Stomach smooth muscle (tissue), 2 donors: ENCODE results near the gene DENND1B.

ENCODE experiments used
- H3K27ac ChIP-seq: one replicate; pipeline ENCODE4 v1.7.0; 2013; ENCODE audit warnings: mild to moderate bottlenecking, low read length, inconsistent platforms
- H3K27me3 ChIP-seq, 2 donors: one replicate each; pipeline ENCODE4 v1.7.0; 2013; ENCODE audit warnings: low read length in 2 of 2; ENCODE audit not compliant: insufficient read depth in 2 of 2, control insufficient read depth in 1 of 2
- H3K36me3 ChIP-seq, 2 donors: one replicate each; pipeline ENCODE4 v1.7.0; 2013; ENCODE audit warnings: low read length in 2 of 2; ENCODE audit not compliant: control insufficient read depth in 2 of 2, insufficient read depth in 2 of 2
- H3K4me1 ChIP-seq: one replicate; pipeline ENCODE4 v1.7.0; 2013; ENCODE audit warnings: low read length; ENCODE audit not compliant: control insufficient read depth, insufficient read depth
- H3K4me3 ChIP-seq, 2 donors: one replicate each; pipeline ENCODE4 v1.7.0; 2013; ENCODE audit warnings: low read length in 2 of 2
- H3K9ac ChIP-seq, 2 donors: one replicate each; pipeline ENCODE4 v1.7.0; 2013; ENCODE audit warnings: low read length in 2 of 2, mild to moderate bottlenecking in 1 of 2
- H3K9me3 ChIP-seq, 2 donors: one replicate each; pipeline ENCODE4 v1.7.0; 2013; ENCODE audit warnings: low read length in 2 of 2; ENCODE audit not compliant: control insufficient read depth in 2 of 2
- donor health status: healthy.
- donor health status: Pancreatic carcinoma.

The DENND1B gene

DNA sequence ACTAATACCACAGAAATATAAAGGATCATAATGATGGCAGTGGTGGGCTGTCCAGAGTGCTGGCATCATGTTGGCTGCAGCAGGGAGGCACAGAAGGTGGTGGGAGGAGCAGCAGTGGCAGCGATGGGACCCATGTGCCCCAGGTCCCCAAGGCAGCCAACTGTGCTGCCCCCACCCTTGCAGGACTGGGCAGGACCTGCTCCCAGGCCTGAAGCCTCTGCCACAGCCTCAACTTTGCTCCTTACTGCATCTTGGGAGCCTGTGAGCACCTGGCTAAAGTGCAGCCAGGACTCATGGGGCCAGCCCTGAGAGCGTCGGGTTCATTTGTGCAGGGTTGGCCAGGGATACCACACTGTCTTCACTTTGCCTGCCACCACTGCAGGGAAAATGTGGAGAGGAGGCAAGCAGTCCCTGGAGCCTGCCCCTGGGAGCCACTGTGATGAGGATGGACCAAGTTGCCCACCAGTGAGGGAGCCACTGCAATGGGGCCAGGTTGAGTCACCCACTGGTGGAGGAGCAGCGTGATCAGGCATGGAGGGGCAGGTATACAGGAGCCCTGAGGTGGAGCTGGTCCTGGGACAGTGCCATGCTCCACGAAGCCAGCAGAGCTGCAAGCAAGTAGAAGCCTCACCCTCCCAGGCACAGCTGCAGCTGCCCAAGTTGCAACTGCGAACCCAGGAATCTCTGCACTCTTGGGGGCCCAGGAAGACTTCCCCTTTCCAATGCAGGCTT, 25.3 kb upstream of the DENND1B start:
- Histone ChIP-seq H3K27me3 (no peaks in the 10 kb centered on the region), H3K9me3 (peaks cover 0 to 9% of the 10 kb centered on the region in 2 donors), H3K4me1 (no peaks in the 10 kb centered on the region), H3K9ac (no peak overlapping the region), H3K4me3 (no peak overlapping the region), H3K36me3 (no peaks in the 10 kb centered on the region), H3K27ac (no peak overlapping the region)

- Histone ChIP-seq H3K4me3 (no peak overlapping the region), H3K4me1 (no peaks in the 10 kb centered on the region), H3K36me3 (no peaks in the 10 kb centered on the region), H3K9ac (no peak overlapping the region), H3K9me3 (peaks cover 2 to 9% of the 10 kb centered on the region in 2 donors), H3K27ac (no peak overlapping the region), H3K27me3 (no peaks in the 10 kb centered on the region)
These were observed 24.0 kb upstream of the DENND1B start for GRCh38 chr1:197799271-197799670.

DNA sequence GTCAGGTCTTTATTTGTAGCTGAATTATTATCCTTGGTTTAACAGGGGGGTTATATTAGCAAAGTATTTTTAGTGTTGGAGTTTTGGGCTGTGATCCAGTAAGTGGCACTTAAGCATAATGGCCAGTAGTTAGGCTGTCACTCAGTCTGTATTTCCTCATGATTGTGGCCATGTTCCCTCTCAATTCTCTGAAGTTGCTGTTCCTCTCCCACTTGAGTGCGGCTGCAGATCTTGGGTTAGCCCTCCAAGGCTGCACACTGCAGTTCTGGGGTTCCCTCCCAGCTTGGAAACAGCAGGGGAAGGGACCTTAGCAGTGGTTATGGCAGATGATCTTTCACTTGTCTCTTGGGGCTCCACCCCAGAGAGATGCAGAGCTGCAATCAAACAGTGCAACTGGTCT, 23.2 kb upstream of the DENND1B start:
- no peaks in the 10 kb centered on the region for H3K4me1 ChIP-seq

GRCh38 chr1:197797010-197797409, 21.7 kb upstream of the DENND1B start:
- Histone ChIP-seq H3K36me3 (no peaks in the 10 kb centered on the region), H3K9ac (no peak overlapping the region), H3K27me3 (no peaks in the 10 kb centered on the region), H3K27ac (no peak overlapping the region), H3K9me3 (peaks cover 2 to 9% of the 10 kb centered on the region in 2 donors), H3K4me1 (no peaks in the 10 kb centered on the region), H3K4me3 (no peak overlapping the region)

More for the DNA sequence above, 23.2 kb upstream of the DENND1B start:
- Histone ChIP-seq H3K9me3 (peaks cover 2 to 9% of the 10 kb centered on the region in 2 donors), H3K27me3 (no peaks in the 10 kb centered on the region), H3K27ac (no peak overlapping the region), H3K36me3 (no peaks in the 10 kb centered on the region), H3K9ac (no peak overlapping the region), H3K4me3 (no peak overlapping the region)

GRCh38 chr1:197788741-197789739, 13.8 kb upstream of the DENND1B start:
- H3K27me3 ChIP-seq: no peaks in the 10 kb centered on the region
- no peak overlapping the region for H3K27ac ChIP-seq
- H3K4me1 ChIP-seq: no peaks in the 10 kb centered on the region
- no peaks in the 10 kb centered on the region for H3K36me3 ChIP-seq
- H3K9ac ChIP-seq: no peak overlapping the region
- peaks cover 0 to 6% of the 10 kb centered on the region in 2 donors for H3K9me3 ChIP-seq
- no peak overlapping the region for H3K4me3 ChIP-seq

- H3K9me3 ChIP-seq: peaks cover 0 to 6% of the 10 kb centered on the region in 2 donors
- no peaks in the 10 kb centered on the region for H3K36me3 ChIP-seq
- H3K27ac ChIP-seq: no peak overlapping the region
- H3K27me3 ChIP-seq: no peaks in the 10 kb centered on the region
- no peak overlapping the region for H3K4me3 ChIP-seq
- H3K9ac ChIP-seq: no peak overlapping the region
- H3K4me1 ChIP-seq: no peaks in the 10 kb centered on the region
These were observed 12.6 kb upstream of the DENND1B start for GRCh38 chr1:197787623-197788536.

- Histone ChIP-seq H3K9me3 (peaks cover 0 to 6% of the 10 kb centered on the region in 2 donors), H3K4me3 (no peak overlapping the region), H3K27ac (no peak overlapping the region), H3K27me3 (no peaks in the 10 kb centered on the region), H3K9ac (no peak overlapping the region), H3K4me1 (no peaks in the 10 kb centered on the region), H3K36me3 (no peaks in the 10 kb centered on the region)
These were observed 11.8 kb upstream of the DENND1B start for GRCh38 chr1:197787056-197787455.

DNA sequence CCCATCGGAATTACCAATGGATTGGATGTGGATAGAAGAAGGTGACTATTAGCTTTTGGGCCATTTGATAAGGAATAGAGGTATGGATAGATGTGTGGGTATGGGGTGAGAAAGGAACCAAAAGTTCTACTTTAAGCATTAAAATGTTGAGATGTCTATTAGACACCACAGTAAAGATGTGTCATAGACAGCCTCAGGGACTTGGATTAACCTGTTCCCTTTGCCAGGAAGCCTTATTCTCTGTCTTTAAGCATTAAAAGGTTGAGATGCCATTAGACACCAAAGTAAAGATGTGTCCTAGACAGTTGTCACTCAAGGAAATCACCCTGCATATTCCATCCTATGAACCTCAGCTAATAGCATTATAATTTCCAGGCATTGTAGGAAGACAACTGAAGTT, 11.0 kb upstream of the DENND1B start:
- Histone ChIP-seq H3K9me3 (peaks cover 0 to 6% of the 10 kb centered on the region in 2 donors), H3K36me3 (no peaks in the 10 kb centered on the region), H3K4me1 (no peaks in the 10 kb centered on the region), H3K9ac (no peak overlapping the region), H3K4me3 (no peak overlapping the region), H3K27me3 (no peaks in the 10 kb centered on the region), H3K27ac (no peak overlapping the region)

GRCh38 chr1:197783510-197783948, 8.2 kb upstream of the DENND1B start:
- Histone ChIP-seq H3K4me1 (no peaks in the 10 kb centered on the region), H3K27me3 (no peaks in the 10 kb centered on the region), H3K36me3 (no peaks in the 10 kb centered on the region), H3K9me3 (no peaks in the 10 kb centered on the region), H3K4me3 (no peak overlapping the region), H3K27ac (no peak overlapping the region), H3K9ac (no peak overlapping the region)

DNA sequence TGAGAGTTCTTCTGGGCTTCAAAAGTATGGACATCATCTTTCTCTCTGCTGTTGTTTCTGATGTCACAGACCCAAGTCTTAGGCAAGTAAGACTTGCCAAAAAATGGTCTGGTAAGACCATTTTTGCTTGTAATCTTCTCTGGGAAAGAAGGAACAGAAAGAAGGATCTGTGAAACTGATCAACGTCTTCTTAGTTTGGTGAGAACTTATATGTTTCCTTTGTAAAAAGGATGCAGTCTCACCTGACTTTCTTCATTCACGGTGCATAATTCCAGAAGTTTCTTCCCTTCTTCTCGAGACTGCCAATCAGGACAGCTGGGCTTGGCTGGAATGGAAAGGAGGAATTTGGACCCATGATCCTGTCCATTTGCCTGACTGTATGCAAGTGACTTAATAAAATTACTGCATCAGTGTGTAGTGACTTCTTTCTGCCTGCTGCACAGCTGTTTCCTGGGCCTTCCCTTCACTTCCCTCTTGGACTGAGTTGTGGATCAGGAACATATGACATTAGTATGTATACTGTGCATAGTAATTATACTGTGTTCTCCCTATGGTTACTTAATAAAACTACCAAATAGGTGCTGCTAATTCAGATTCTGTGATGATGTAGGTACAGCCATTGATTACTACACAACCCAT, 7.6 kb upstream of the DENND1B start:
- Histone ChIP-seq H3K9ac (no peak overlapping the region), H3K9me3 (no peaks in the 10 kb centered on the region), H3K4me1 (no peaks in the 10 kb centered on the region), H3K36me3 (no peaks in the 10 kb centered on the region), H3K4me3 (no peak overlapping the region), H3K27ac (no peak overlapping the region), H3K27me3 (no peaks in the 10 kb centered on the region)
